Vagina (tissue), 2 donors: Measurements from ENCODE around the gene CTBP2. TPM values are rescaled to one million over a fixed set of nuclear protein-coding genes. Genes with fewer than 3 reads are reported as not detected.

Experiments used
- DNase-seq, 2 donors: peaks; one replicate each; pipeline ENCODE4 v3.0.0-alpha.2; 2017; ENCODE audit errors: extremely low spot score in 2 of 2
- H3K27ac ChIP-seq: fragments of 200-600 bp; sonication (generic); one replicate; pipeline ENCODE4 v1.5.1; 2019
- H3K27me3 ChIP-seq: fragments of 200-600 bp; sonication (generic); one replicate; pipeline ENCODE4 v1.5.1; 2019
- H3K36me3 ChIP-seq, 2 donors: fragments of 200-600 bp; sonication (generic); one replicate each; pipeline ENCODE4 v1.5.1; 2017 to 2019
- H3K4me1 ChIP-seq: fragments of 200-600 bp; sonication (generic); one replicate; pipeline ENCODE4 v1.5.1; 2019
- H3K4me3 ChIP-seq, 2 donors: fragments of 200-600 bp; sonication (generic); 1 replicate in 1 of 2; 2 replicates in 1 of 2; pipeline ENCODE4 v1.5.1; 2016 to 2019
- H3K9me3 ChIP-seq: fragments of 200-600 bp; sonication (generic); one replicate; pipeline ENCODE4 v1.5.1; 2019
- POLR2A ChIP-seq, 2 donors: fragments of 450-650 bp; IDR thresholded peaks; one replicate each; pipeline ENCODE4 v1.6.1; 2017; ENCODE audit warnings: antibody characterized with exemption in 2 of 2, mild to moderate bottlenecking in 2 of 2, moderate library complexity in 2 of 2
- POLR2AphosphoS5 ChIP-seq, 2 donors: sonication (generic); formaldehyde crosslinking; IDR thresholded peaks; one replicate each; pipeline ENCODE4 v1.9.0; 2017; ENCODE audit warnings: antibody characterized with exemption in 2 of 2, mild to moderate bottlenecking in 2 of 2, low read depth in 1 of 2; ENCODE audit not compliant: insufficient read depth in 1 of 2
- intact Hi-C: fragments of 100-400 bp; cut with DNase I; formaldehyde crosslinking; loops from one replicate; pipeline ENCODE4 v1.15.1; 2023
- total RNA-seq: library from RNA; depleted of rRNA; stranded (reverse); fragments of >200 nt; gene quantifications from one replicate; pipeline ENCODE4 v1.2.3, GENCODE V29; 2016
- TF ChIP-seq, protein P1 (sequence below), 3 experiments: fragments of 450-650 bp in 2 of 3; fragments of 200-600 bp in 1 of 3; sonication (generic) in 1 of 3; IDR thresholded peaks; one replicate each; pipeline ENCODE4 v1.5.1; 2017 to 2019; ENCODE audit warnings: antibody characterized with exemption in 3 of 3, mild to moderate bottlenecking in 2 of 3, moderate library complexity in 2 of 3

The CTBP2 gene
- total RNA-seq, 1 donor from 2014 or later = 74.4 TPM

DNA sequence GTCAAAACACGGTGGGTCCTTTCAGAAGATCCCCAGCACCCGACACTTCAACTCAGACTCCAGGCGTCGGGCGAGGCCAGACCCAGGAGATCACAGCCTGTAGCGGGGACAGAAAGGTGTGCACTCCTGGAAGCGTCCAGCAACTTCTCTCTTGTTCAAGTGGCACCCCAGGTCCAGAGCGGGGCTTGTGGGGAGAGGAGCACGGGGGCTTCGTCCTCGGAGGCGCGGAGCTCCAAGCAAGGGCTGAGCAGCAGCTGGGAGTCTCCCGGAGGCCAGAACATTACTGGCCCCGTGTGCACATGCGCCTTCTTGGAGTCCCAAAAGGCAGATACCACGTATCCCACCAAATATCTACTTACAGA, 163.5 kb downstream of the CTBP2 start:
- DNase-seq = no peak
- peaks cover 41% of the 10 kb centered on the region for H3K4me1 ChIP-seq

DNA sequence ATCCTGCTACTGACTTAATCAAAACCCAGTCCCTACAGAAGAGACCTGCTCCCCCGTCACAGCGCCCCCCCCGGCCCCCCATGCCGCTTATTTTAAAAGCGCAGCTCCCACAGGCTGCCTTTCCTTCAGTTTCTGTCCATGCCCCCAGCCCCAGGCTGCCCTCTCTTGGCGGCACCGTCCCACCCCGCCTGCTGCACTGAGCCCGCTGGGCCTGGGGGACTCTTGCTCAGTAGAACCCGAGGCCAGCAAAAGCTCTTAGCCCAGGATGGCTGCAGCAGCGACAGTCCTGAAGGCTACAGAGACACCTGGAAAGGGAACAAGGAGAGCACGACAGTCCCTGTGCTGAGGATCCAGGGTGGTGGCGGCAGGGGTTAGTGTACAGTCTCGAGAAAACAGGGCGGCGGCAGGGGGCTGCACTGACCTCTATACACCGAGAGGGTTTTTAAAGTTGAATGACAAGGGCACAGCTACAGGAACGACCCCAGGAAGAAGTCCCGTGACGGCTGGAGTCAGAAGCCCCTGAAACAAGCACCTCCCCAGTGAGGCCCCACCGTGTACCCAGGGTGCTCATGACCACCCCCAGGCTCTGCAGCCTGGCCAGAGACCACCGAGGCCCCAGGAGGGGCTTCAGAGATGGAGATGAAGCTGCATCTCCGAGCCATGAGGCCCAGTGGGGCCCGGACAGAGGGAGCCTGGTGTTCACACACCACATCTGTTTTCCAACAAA, 164.1 kb downstream of the CTBP2 start:
- TF ChIP-seq POLR2AphosphoS5 (IDR thresholded peaks at IDR 0.05; ENCODE audit: insufficient read depth in 1 of 2, low read depth in 1 of 2) = no peak
- TF ChIP-seq, protein P1, sequence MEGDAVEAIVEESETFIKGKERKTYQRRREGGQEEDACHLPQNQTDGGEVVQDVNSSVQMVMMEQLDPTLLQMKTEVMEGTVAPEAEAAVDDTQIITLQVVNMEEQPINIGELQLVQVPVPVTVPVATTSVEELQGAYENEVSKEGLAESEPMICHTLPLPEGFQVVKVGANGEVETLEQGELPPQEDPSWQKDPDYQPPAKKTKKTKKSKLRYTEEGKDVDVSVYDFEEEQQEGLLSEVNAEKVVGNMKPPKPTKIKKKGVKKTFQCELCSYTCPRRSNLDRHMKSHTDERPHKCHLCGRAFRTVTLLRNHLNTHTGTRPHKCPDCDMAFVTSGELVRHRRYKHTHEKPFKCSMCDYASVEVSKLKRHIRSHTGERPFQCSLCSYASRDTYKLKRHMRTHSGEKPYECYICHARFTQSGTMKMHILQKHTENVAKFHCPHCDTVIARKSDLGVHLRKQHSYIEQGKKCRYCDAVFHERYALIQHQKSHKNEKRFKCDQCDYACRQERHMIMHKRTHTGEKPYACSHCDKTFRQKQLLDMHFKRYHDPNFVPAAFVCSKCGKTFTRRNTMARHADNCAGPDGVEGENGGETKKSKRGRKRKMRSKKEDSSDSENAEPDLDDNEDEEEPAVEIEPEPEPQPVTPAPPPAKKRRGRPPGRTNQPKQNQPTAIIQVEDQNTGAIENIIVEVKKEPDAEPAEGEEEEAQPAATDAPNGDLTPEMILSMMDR (IDR thresholded peaks at IDR 0.05) = no peak
- no peak for TF ChIP-seq POLR2A (IDR thresholded peaks at IDR 0.05)
- Histone ChIP-seq H3K4me1 (peaks cover 35% of the 10 kb centered on the region), H3K27me3 (no peaks in the 10 kb centered on the region), H3K9me3 (no peaks in the 10 kb centered on the region), H3K36me3 (peaks cover 0 to 36% of the 10 kb centered on the region in 2 donors), H3K4me3 (no peak overlapping the region), H3K27ac (no peak overlapping the region)
- intact Hi-C loops = loop anchor here (5.0 kb wide), 1 partner anchor 66 kb away; no protein-coding TSS in a partner anchor
- no peak for DNase-seq

More for the DNA sequence above, 163.5 kb downstream of the CTBP2 start:
- intact Hi-C loops = loop anchor here (5.0 kb wide), 1 partner anchor 65 kb away; no protein-coding TSS in a partner anchor
- no peaks in the 10 kb centered on the region for H3K9me3 ChIP-seq
- H3K36me3 ChIP-seq = peaks cover 0 to 32% of the 10 kb centered on the region in 2 donors
- no peaks in the 10 kb centered on the region for H3K27me3 ChIP-seq
- H3K27ac ChIP-seq = no peak overlapping the region
- TF ChIP-seq, protein P1 (IDR thresholded peaks at IDR 0.05) = no peak
- TF ChIP-seq POLR2A (IDR thresholded peaks at IDR 0.05) (no peak), POLR2AphosphoS5 (IDR thresholded peaks at IDR 0.05; ENCODE audit: insufficient read depth in 1 of 2, low read depth in 1 of 2) (no peak)
- H3K4me3 ChIP-seq = no peak overlapping the region

DNA sequence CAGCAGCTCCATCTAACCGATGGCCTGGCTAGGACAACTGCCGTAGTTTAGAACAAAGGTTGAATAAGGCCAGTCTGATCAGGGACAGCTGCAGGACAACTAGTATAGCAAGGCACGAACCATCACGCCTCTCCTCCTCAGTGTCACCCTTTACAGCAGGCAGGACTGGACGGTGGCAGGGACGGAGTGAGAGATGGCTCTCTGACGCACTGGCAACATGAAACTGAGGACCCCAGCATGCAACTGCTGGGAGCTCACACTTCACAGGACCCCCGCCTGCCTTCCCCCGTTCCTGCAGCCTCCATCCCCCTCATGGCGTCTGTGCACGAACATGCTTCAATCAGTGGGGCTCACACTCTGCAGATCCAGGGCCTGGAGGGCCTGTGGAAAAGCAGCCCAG, 164.8 kb downstream of the CTBP2 start:
- Histone ChIP-seq H3K9me3 (no peaks in the 10 kb centered on the region), H3K4me3 (no peak overlapping the region), H3K36me3 (peaks cover 0 to 40% of the 10 kb centered on the region in 2 donors), H3K4me1 (peaks cover 29% of the 10 kb centered on the region), H3K27ac (no peak overlapping the region), H3K27me3 (no peaks in the 10 kb centered on the region)
- TF ChIP-seq POLR2A (IDR thresholded peaks at IDR 0.05) = no peak
- TF ChIP-seq, protein P1 (IDR thresholded peaks at IDR 0.05) = no peak
- no peak for TF ChIP-seq POLR2AphosphoS5 (IDR thresholded peaks at IDR 0.05; ENCODE audit: insufficient read depth in 1 of 2, low read depth in 1 of 2)
- intact Hi-C loops = loop anchor here (5.0 kb wide), 1 partner anchor 67 kb away; no protein-coding TSS in a partner anchor
- no peak for DNase-seq

DNA sequence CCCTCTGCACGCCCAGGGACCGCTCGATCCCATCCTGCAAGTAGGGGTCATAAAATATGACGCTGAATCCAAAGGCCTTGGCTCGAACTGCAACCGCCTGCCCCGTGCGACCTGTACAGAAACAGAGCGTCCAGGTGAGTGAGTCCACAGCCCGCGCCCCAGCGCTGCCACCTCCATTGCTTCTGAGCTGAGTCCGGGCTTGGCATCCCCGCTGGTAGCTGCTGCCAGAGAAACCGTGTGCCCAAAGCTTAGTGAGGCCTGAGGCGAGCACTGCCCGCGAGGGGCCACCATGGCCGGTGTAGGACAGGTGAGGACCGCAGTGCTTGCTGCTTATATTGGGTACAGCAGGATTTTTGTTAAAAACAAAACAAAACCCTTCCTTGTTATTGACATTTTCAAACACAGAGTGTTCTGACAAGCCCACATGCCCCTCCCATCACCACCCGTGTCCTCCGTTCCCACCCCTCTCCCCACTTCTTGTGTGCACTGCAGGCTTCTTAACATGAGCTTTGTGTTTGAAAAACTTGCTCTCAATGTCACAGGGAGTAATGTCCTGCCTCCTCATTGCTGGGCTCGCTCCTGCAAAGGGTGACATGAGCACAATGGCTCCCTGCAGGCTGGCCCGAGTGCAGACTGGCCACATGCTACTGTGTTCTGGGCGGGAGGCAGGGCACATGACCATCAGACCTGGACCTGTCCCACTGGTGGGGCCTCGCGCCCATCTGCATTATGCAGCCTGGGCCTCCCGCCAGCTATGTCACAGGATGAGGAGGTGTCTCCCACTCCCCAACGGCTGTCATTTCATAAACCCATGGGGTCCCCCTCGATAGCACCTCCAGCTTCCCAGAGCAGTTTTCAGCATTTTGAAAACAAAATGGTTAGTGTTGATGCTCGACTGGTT, 165.5 kb downstream of the CTBP2 start:
- no peak overlapping the region for H3K27ac ChIP-seq
- peaks cover 0 to 42% of the 10 kb centered on the region in 2 donors for H3K36me3 ChIP-seq
- intact Hi-C loops = loop anchor here (5.0 kb wide), 1 partner anchor 67 kb away; no protein-coding TSS in a partner anchor
- DNase-seq = peak in 1 of 2 donors; percentile 69
- H3K9me3 ChIP-seq = no peaks in the 10 kb centered on the region
- TF ChIP-seq POLR2A (IDR thresholded peaks at IDR 0.05) (no peak), POLR2AphosphoS5 (IDR thresholded peaks at IDR 0.05; ENCODE audit: insufficient read depth in 1 of 2, low read depth in 1 of 2) (peak in 1 of 2 donors; percentile 21)
- no peaks in the 10 kb centered on the region for H3K27me3 ChIP-seq
- no peak overlapping the region for H3K4me3 ChIP-seq
- H3K4me1 ChIP-seq = peaks cover 24% of the 10 kb centered on the region

DNA sequence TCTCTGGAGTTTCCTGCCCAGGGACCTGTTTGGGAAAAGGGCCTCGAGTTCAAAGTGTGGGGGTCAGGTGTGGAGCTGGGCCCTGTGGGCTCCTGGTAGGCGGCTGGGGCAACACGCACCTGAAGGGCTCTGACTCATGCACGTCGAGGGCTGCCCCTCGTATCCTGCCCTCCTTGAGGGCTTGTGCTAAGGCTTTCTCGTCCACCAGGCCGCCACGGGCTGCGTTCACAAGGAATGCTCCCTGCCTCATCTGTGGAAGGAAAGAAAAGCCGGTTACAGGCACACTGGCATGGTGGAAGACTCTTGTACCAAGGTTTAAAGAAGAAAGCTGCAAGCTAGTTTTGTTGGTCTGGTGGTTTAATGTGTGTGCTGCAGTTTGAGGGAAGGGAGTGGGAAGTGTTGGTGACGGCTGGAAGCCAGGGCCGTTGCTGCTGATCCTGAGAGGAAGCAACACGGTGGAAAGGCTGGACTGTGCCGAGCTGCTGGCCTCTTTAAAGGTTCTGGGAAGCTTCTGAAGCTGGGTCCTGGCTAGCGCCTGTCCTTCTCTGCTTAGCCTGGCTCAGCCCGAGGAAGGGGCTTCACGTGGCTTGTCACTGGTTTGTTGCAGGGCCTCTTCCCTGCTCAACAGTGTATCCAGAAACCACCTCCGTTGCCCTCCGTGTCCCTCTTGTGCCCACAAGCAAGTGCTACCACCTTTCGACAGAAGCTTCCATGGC, 166.5 kb downstream of the CTBP2 start:
- intact Hi-C loops = no loop called here
- DNase-seq = no peak
- Histone ChIP-seq H3K4me1 (peaks cover 19% of the 10 kb centered on the region), H3K36me3 (peaks cover 0 to 45% of the 10 kb centered on the region in 2 donors), H3K4me3 (no peak overlapping the region), H3K27me3 (no peaks in the 10 kb centered on the region), H3K27ac (no peak overlapping the region), H3K9me3 (no peaks in the 10 kb centered on the region)
- TF ChIP-seq POLR2AphosphoS5 (IDR thresholded peaks at IDR 0.05; ENCODE audit: insufficient read depth in 1 of 2, low read depth in 1 of 2) (no peak), POLR2A (IDR thresholded peaks at IDR 0.05) (no peak)
- TF ChIP-seq, protein P1 (IDR thresholded peaks at IDR 0.05) = no peak
